Activated T-helper 9 cell treated with anti-CD3 and anti-CD28 coated beads, Interleukin-2, amount 50 U/mL, for 16 hours (primary cell): Measurements from ENCODE around the gene FCER2.
"Not testable (repeated sequence)": the region's sequence is repeated elsewhere in the genome, so short reads cannot be mapped to it uniquely, and the experiment has no call there.

Experiments used
- DNase-seq: peaks from one replicate; pipeline ENCODE4 v3.0.0-alpha.2; 2020; ENCODE audit warnings: low read depth

FCER2 gene, protein sequence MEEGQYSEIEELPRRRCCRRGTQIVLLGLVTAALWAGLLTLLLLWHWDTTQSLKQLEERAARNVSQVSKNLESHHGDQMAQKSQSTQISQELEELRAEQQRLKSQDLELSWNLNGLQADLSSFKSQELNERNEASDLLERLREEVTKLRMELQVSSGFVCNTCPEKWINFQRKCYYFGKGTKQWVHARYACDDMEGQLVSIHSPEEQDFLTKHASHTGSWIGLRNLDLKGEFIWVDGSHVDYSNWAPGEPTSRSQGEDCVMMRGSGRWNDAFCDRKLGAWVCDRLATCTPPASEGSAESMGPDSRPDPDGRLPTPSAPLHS

DNA sequence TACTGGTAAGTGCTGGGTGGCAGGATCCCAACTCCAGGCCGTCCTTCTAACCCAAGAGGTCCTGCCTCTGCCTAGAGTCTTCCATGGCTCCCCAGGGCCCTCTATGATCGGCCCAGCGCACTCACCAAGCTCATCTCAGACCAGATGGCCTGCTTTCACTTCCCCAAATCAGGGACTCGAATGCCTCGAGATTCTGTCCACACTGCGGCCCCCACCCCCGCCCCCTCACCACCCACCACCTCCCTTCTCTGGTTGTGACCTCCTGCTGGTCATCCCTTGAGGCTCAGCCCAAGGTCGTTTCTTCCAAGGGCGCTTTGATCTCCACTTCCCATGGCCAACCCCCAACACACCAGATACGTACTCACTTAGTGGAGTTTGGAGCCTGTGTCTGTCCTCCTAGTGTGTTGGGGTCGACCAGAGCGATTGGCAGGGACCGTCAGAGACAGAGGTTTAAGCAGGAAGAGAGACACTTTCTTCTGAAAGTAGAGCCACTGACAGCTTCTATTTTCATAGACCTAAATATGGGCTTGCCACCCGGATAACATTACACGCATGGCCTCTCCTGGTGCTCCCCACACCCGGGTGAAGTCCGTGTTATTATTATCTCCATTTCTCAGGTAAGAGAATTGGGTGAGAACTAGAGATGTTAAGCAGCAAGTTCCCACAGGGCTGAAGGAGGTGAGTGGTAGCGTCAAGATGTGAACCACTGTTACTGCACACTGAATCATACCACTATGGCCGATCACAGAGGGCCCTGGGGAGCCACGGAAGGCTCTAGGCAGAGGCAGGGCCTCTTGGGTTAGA, at the start of gene FCER2:
FCER2 (minus strand) TSS at position 478 of the 804 bp plus-strand sequence. CDS start 2,371 bp downstream, outside the sequence.
- DNase-seq = no peak

DNA sequence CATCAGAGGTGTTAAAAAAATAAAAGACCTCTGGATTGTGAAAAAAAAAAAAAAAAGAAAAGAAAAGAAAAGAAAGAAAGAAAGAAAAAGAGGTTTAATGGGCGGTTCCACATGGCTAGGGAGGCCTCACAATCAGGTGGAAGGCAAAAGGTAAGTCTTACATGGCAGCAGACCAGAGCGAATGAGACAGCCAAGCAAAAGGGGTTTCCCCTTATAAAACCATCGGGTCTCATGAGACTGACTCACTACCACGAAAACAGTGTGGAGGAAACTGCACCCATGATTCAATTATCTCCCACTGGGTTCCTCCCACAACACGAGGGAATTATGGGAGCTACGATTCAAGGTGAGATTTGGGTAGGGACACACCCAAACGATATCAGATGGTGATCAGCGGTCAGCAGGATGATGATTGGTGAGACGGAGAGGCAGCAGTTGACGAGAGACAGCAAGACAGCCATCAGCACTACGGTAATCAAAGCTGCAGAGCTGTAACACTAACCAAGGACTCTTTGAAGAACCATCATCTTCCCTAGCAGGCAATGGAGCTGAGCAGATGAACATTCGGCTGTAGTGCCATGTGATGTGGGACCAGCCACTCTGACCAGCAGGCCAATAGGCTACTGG, 49.3 kb upstream of the FCER2 start:
- DNase-seq = peak; percentile 26

DNA sequence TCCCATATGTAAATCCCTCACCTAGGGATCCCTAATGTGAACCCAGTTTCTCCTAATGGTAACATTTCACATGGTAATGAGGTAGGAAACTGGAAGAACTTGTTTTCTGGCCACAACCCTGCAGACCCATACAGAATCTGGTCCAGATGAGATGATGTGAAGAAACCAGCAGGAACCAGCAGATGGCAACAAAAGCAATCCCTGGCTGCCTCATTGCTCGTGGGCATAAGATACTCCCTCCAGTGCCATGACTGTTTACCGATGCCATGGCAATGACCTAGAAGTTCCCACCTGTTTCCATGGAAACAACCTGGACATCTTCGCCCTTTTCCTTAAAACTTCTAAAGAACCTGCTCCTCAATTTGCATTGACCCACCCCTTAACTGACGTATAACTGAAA, 46.8 kb upstream of the FCER2 start:
- no peak for DNase-seq

DNA sequence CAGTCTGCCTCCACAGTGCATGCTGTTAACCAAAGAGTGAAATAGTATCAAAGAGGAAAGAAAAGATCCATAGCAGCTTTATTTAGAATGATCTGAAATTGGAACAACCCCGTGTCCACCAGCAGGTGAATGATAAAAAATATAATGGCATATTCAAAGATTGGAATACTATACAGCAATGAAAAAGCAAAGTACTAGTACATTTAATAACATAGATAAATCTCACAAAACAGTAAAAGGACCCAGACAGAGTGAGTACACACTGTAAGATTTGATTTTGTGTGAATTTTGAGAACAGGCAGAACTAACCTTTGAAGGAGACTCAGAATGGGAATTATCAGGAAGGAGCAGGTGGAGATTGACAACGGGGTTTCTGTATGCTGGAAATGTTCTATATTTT, 46.2 kb upstream of the FCER2 start:
- no peak for DNase-seq

DNA sequence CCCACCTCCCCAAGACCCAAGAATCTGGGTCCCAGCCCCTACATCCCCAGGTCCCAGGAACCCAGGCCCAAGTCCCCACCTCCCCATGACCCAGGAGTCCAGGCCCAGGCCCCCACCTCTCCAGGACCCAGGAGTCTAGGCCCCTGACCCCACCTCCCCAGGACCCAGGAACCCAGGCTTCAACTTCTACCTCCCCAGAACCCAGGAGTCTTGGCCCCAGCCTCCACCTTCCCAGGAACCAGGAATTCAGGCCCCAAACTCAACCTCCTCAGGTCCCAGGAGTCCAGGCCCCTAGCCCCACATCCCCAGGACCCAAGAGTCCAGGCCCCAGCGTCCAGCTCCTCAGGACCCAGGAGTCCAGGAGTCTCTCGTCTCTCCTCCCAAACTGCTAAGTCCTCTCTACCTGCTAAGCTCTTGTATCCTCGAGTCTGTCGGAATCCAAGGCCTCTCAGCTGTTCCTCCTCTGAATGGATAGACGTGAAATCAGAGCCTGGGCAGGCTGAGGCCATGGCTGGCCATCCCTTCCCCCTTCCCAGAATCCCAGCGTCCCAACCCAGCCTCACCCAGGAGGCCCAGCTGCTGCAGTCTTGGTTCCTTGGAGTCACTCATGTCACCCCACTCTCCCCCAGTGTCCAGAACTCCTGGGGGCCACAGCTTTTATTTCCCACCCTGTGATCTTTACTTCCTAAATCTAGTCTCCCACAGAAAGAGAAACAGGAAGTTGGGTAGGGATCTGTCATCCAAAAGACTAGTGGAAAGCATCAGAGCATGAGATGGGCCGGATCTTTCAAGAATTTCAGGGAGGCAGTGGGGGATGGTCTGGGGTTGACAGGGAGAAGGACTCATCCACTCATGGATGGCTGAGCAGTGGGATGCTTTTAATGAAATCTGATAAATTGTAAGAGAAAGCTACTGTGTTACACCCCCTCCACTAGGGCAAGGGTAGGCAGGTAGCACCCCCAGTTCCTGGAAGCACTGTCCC, 45.3 kb upstream of the FCER2 start, which contains the start of gene CD209:
CD209 (minus strand) TSS at position 632 of the 982 bp plus-strand sequence; CDS start at position 609, 23 bp downstream.
- DNase-seq = no peak

DNA sequence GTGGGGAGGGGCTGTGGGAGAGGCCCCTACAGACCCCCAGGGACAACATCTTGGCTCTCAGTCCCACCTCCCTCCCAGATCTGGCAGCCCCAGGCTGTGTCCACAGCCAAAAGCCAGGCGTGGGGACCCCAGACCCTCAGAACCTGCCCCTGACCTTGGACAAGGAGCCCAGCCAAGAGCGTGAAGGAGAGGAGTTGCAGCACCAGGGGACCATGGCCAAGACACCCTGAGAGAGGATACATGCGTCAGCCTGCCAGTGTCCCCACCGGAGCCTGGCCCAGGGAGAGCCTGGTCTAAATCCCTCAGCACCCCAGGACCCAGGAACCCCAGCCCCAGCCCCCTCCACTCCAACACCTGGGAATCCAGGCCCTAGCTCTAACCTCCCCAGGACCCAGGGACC, 44.4 kb upstream of the FCER2 start:
- DNase-seq = not testable (repeated sequence)

DNA sequence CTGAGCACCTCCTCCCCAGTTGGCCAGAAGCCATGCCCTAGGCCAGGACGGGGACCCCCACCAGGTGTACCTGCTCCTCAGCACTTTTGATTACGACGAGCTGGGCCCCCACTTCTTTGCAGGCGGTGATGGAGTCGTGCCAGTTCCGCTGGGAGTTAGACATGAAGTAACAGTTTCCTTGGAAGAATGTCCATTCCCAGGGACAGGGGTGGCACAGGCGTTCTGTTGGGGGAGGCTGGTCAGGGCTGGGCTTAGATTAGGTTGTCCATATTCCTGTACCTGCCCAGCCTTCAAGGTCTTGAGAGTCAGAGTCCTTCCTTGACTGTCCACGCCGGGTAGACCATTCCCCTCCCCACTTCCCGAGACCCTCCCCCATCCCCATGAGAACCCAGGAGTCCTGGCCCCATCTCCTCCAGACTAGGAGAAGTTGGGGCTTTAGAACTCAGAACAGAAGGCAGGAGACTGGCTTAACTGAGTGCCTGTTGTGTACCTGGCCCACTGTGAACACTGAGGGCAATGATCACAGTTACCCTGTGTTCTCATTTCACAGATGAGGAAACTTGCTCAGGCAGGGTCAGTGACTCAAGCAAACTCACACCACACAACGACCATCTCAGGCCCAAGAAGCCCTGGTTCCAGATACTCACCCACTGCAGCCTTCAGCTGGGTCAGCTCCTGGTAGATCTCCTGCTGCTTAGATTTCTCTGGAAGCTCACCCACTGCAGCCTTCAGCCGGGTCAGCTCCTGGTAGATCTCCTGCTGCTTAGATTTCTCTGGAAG, 43.1 kb upstream of the FCER2 start:
- DNase-seq = no peak

DNA sequence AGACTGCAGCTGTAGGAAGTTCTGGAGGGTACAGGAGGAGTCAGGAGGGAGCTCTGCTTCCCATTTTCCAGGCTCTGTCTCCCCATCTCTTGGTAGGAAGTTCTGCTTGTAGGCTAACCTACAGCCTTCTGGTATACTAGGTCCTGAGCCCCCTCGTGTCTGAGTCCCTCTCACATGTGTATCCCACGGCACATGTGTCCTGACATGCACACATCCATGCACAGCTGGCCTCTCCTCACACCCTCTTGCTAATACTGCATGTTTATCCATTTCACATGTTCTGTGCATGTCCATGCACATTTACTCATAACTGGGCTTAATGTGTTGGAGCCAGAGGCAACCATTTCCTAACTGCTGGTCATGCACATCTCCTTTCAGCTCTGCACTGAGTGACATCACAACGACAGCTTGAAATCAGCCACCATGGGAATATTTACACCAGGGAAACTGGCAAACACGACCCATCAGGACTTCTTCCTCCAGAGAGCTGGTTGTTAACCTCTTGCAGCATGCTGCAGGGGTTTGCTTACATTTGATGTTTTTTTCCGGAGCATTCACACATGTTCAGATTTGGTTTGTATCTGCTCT, 42.4 kb upstream of the FCER2 start:
- DNase-seq = no peak

DNA sequence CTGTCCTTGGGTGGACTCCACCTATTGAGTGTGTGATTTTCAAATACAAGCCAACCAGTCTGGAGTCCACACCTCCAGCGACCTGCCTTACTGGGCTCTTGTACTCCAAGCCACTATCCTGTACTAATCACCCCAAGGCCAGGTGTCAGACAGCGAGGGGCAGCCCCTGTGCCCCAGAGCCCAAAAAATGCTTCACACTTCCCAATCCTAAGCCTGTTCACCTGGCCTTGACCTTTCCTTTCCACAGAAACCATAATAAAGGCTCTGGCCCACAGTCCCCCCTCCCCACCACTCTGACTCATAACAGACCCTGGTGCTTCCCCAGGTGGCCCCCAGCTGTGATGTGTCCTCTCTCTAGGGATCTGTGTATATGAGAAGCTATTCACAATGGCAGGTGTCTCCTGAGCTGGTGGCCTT, 41.5 kb upstream of the FCER2 start:
- peak; percentile 38 for DNase-seq

DNA sequence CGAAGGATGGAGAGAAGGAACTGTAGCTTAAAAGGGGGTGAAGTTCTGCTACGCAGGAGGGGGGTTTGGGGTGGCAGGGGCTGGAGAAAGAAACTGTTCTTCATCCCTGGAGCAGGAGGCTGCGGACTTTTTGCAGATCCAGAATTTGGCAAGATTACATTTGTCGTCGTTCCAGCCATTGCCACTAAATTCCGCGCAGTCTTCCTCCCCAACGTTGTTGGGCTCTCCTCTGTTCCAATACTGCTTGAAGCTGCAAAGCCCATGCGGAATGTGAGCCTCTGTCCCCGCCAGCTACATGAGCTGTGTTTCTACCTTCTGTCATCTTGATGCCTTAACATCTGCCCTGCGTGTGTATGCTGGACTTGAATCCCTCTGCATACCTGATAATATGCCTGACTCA, 41.1 kb upstream of the FCER2 start:
- no peak for DNase-seq

DNA sequence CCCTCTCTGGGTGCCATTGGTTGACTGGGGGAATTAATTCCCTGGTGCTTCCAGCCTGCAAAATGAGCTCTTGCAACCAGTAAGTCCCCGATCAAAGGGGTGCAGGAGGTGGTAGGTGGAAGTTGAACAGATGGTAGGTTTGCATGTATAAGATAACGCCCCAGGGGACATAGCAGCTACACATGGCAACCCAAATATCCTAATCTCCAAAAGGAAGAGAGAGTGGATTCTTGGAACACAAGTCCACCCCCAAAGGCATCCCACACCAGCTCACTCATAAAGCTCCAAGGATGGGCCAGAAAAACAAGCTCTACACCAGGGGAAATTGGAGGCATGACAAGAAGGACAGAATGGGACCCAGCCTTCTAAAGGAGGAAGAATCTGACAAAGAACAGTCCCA, 40.6 kb upstream of the FCER2 start:
- no peak for DNase-seq

DNA sequence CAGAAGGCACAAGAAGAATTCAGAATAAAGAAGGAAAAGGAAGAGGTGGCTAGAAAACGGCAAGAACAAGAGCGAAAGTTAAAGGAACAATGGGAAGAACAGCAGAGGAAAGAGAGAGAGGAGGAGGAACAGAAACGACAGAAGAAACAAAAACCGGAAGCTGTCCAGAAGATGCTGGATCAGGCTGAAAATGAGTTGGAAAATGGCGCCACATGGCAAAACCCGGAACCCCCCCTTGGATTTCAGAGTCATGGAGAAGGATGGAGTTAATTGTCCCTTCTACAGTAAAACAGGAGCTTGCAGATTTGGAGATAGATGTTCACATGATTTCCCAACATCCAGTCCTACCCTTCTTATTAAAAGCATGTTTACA, 38.7 kb upstream of the FCER2 start:
- DNase-seq = no peak

DNA sequence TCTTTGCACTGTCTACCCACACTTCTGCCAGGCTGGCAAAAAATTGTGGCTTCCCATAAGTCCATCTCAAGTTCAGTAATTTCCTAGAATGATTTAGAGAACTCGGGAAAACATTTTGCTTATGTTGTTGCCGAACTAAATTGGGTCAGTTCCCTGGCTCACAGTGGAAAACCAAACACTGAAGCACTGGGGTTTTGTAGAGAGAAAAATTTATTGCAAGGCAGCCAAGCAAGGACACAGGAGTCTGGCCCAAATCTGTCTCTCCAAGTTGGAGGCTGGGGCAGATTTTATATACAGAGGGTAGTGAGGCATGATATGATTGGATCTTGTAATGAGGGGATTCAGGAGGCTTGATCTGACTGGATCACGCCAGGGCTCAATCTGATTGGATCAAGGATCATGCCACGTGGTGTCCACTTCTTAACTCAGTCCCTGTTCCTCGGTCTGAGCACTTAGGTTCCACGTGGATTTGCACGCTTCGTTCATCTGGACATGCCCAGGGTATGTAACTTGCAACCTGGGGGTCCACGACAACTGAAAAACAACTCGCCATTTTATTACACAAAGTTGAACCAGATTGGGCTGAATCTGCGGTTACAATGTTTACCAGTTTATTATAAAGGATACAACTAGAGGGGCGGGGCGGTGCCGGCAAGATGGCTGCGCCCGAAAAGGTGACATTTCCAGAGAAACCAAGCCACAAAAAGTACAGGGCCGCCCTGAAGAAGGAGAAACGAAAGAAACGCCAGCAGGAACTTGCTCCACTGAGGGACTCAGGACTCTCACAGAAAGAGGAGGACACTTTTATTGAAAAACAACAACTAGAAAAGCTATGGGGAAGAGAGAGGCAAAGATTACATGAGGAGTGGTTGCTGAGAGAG, 38.1 kb upstream of the FCER2 start:
- DNase-seq = no peak

DNA sequence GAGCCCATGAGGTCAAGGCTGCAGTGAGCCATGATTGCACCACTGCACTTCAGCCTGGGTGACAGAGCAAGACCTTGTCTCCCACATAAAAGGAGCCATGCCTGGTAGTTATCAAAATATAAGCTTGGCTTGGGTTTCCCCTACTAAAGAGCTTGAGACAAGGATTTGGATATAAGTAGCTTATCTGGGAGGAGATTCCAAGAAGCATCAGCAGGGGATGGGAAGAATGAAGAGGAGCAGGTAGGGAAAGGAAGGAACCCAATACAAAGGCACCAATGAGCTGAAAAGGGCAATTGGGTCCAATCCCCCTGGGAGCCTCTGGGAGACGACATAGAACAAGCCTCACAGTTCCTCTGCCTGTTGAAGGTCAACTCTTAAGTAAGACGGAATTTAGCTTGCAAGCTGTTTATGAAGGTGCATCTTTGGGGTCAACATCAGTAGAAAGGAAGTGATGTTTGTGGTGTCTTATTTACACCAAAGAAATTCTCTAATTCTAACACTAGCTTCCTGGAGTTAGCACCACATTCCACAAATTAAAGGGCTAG, 37.4 kb upstream of the FCER2 start:
- no peak for DNase-seq

DNA sequence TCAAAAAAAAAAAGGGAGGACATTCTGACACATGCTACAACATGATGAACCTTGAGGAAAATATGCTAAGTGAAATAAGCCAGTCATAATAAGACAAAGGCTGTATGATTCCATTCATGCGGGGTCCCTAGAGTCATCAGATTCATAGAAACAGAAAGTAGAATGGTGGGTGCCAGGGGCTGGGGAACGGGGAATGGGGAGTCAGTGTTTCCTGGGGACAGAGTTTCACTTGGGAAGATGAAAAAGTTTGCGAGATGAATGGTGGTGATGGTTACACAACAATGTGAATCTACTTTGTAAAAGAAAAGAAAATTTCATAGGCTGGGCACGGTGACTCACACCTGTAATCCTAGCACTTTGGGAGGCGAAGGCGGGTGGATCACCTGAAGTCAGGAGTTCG, 36.1 kb upstream of the FCER2 start:
- DNase-seq = no peak

DNA sequence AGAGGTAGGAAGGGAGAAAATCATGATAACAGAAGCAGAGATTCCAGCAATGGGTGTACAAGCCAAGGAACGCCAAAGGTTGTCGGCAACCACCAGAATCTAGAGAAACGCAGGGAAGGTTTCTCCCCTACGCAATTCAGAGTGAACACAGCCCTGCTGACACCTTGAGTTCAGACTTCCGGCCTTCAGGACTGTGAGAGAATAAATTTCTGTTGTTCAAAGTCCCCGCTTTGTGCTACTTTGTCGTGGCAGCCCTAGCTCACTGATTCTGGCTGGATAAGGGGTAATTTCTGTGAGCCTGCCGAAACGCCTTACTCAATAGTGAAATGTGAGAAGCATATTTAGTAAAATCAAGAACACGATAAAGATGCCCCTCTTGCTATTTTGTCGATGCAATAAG, 35.3 kb upstream of the FCER2 start:
- no peak for DNase-seq

DNA sequence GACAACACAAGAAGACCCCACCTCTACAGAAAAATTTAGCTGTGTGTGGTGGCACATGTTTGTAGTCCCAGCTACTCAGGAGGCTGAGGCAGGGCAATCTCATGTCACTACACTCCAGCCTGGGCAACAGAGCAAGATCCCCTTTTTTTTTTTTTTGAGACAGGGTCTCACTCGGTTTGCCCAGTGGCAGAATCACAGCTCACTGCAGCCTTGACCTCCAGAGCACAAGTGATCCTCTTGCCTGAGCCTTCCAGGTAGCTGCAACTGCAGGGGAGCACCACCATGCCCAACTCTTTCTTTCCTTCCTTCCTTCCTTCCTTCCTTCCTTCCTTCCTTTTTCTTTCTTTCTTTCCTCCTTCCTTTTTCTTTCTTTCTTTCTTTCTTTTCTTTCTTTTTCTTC, 34.2 kb upstream of the FCER2 start:
- no peak for DNase-seq

DNA sequence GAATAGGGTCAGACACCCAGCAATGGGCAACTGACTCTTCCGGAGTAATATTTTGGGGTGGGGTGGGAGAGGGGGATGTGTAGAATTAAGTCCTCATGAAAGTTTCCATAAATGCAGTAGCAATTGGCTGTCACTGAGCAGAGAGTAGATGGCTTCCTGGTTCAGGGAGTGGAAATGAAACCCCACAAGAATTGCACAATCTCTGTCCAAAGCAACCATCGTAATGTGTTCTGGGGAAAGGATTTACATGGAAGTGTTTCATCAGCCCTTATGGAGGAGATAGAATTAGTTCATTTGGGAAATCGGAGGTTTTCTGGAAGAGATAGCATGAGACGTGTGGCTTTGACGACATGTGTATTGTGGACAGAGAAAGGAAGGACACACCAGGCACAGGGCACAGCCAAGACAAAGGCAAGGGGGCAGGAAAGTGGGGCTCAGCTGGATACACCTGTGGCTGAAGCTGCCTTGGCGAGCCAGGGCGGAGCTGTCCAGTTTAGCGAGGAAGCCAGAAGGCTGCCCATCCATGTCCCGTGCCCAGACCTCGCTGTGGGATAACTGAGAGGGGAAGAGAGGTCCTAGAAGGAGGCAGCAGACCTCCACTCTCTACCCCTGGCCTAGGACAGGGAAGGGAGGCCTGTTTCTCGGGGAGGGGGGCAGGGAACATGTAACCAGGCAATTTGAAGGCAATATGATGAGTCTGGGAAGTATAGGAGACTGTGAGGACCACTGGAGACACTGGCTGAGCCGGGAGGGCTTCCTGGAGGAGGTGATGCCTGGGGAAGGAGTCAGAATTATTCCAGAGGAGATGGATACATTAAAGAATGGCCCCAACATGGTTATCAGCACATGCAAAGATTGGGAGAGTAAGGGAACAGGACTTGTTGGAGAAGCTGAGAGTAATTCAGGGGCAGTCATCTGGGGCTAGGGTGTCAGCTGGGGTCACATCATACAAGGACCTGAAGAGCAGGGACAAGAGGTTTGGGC, 32.6 kb upstream of the FCER2 start:
- no peak for DNase-seq
